ENCODE data around the gene BCAS1.

The BCAS1 gene

GRCh38 chr20:54023406-54023805 lies 47.0 kb downstream of the BCAS1 start:
- Histone ChIP-seq H3K27ac (no peak overlapping the region), H3K36me3 (no peaks in the 10 kb centered on the region), H3K4me3 (ENCODE audit: low read depth, low read length) (no peak overlapping the region), H3K9me3 (ENCODE audit: severe bottlenecking) (no peaks in the 10 kb centered on the region), H3K27me3 (ENCODE audit: insufficient read depth, low read depth, severe bottlenecking) (peaks cover 94% of the 10 kb centered on the region)
- no peak for DNase-seq
- TF ChIP-seq CTCF (IDR thresholded peaks at IDR 0.05; ENCODE audit: low read depth, low read length) = no peak

- Histone ChIP-seq H3K36me3 (no peaks in the 10 kb centered on the region), H3K27me3 (ENCODE audit: insufficient read depth, low read depth, severe bottlenecking) (peaks cover 91% of the 10 kb centered on the region), H3K9me3 (ENCODE audit: severe bottlenecking) (no peaks in the 10 kb centered on the region), H3K27ac (no peak overlapping the region), H3K4me3 (ENCODE audit: low read depth, low read length) (no peak overlapping the region)
- TF ChIP-seq CTCF (IDR thresholded peaks at IDR 0.05; ENCODE audit: low read depth, low read length) = no peak
- DNase-seq = no peak
Observed at GRCh38 chr20:54021446-54022235, 48.8 kb downstream of the BCAS1 start.

- no peak for DNase-seq
- no peaks in the 10 kb centered on the region for H3K9me3 ChIP-seq (ENCODE audit: severe bottlenecking)
- TF ChIP-seq CTCF (IDR thresholded peaks at IDR 0.05; ENCODE audit: low read depth, low read length) = no peak
- H3K4me3 ChIP-seq (ENCODE audit: low read depth, low read length) = no peak overlapping the region
- no peaks in the 10 kb centered on the region for H3K36me3 ChIP-seq
- H3K27ac ChIP-seq = no peak overlapping the region
- peaks cover 89% of the 10 kb centered on the region for H3K27me3 ChIP-seq (ENCODE audit: insufficient read depth, low read depth, severe bottlenecking)
Observed at GRCh38 chr20:54020868-54021267, 49.5 kb downstream of the BCAS1 start.

GRCh38 chr20:54020348-54020747 lies 50.0 kb downstream of the BCAS1 start:
- no peak overlapping the region for H3K4me3 ChIP-seq (ENCODE audit: low read depth, low read length)
- H3K27ac ChIP-seq = no peak overlapping the region
- peaks cover 89% of the 10 kb centered on the region for H3K27me3 ChIP-seq (ENCODE audit: insufficient read depth, low read depth, severe bottlenecking)
- no peak for TF ChIP-seq CTCF (IDR thresholded peaks at IDR 0.05; ENCODE audit: low read depth, low read length)
- no peaks in the 10 kb centered on the region for H3K36me3 ChIP-seq
- no peaks in the 10 kb centered on the region for H3K9me3 ChIP-seq (ENCODE audit: severe bottlenecking)
- no peak for DNase-seq

GRCh38 chr20:54019585-54019984 lies 50.8 kb downstream of the BCAS1 start:
- H3K36me3 ChIP-seq = no peaks in the 10 kb centered on the region
- no peak for DNase-seq
- H3K27ac ChIP-seq = no peak overlapping the region
- no peak overlapping the region for H3K4me3 ChIP-seq (ENCODE audit: low read depth, low read length)
- no peaks in the 10 kb centered on the region for H3K9me3 ChIP-seq (ENCODE audit: severe bottlenecking)
- TF ChIP-seq CTCF (IDR thresholded peaks at IDR 0.05; ENCODE audit: low read depth, low read length) = no peak
- peaks cover 86% of the 10 kb centered on the region for H3K27me3 ChIP-seq (ENCODE audit: insufficient read depth, low read depth, severe bottlenecking)

GRCh38 chr20:54019127-54019526 lies 51.3 kb downstream of the BCAS1 start:
- H3K27ac ChIP-seq = no peak overlapping the region
- no peaks in the 10 kb centered on the region for H3K9me3 ChIP-seq (ENCODE audit: severe bottlenecking)
- no peaks in the 10 kb centered on the region for H3K36me3 ChIP-seq
- DNase-seq = no peak
- peaks cover 88% of the 10 kb centered on the region for H3K27me3 ChIP-seq (ENCODE audit: insufficient read depth, low read depth, severe bottlenecking)
- no peak for TF ChIP-seq CTCF (IDR thresholded peaks at IDR 0.05; ENCODE audit: low read depth, low read length)
- H3K4me3 ChIP-seq (ENCODE audit: low read depth, low read length) = no peak overlapping the region

Measured in WERI-Rb-1 (cell line).